A673 (cell line): ENCODE data around the gene TIRAP.

Experiments
- CTCF ChIP-seq: fragments of 300-800, 200-600 bp; sonication (generic); conservative IDR thresholded peaks from 2 replicates; pipeline ENCODE4 v1.5.1; 2017; ENCODE audit warnings: low read depth, mild to moderate bottlenecking, antibody characterized with exemption, low read length, moderate library complexity, mixed read lengths
- EZH2 ChIP-seq: fragments of 200-600 bp; sonication (generic); IDR thresholded peaks from 2 replicates; pipeline ENCODE4 v1.6.1; 2017; ENCODE audit warnings: borderline replicate concordance, low read depth, mild to moderate bottlenecking, mixed read lengths, antibody characterized with exemption, low read length; ENCODE audit not compliant: poor library complexity, severe bottlenecking

GRCh38 chr11:126279191-126279590 lies 3.7 kb upstream of the TIRAP start:
- TF ChIP-seq CTCF, result no peak
- TF ChIP-seq EZH2, result no peak
